ENCODE results near the gene PPIP5K1.
"Not testable (repeated sequence)": the region's sequence is repeated elsewhere in the genome, so short reads cannot be mapped to it uniquely, and the experiment has no call there.

PPIP5K1 gene

GRCh38 chr15:43589778-43590466 lies at the start of gene PPIP5K1:
TSS of gene PPIP5K1 (minus strand) at chr15:43590208. CDS start at chr15:43584504, 5,704 bp downstream.
- not testable (repeated sequence) for DNase-seq

- not testable (repeated sequence) for DNase-seq
These were observed 48.6 kb upstream of the PPIP5K1 start for GRCh38 chr15:43638464-43639204.

- not testable (repeated sequence) for DNase-seq
These were observed 36.9 kb upstream of the PPIP5K1 start for GRCh38 chr15:43626937-43627336.

- no peak for DNase-seq
These were observed 35.1 kb upstream of the PPIP5K1 start for GRCh38 chr15:43625106-43625505.

- not testable (repeated sequence) for DNase-seq
These were observed 32.2 kb upstream of the PPIP5K1 start for GRCh38 chr15:43622068-43622799.

GRCh38 chr15:43618700-43619099 lies 28.7 kb upstream of the PPIP5K1 start, which contains the start of gene STRC:
TSS of gene STRC (minus strand) at chr15:43618800. CDS start at chr15:43618722, 78 bp downstream.
- not testable (repeated sequence) for DNase-seq

- not testable (repeated sequence) for DNase-seq
These were observed 27.7 kb upstream of the PPIP5K1 start for GRCh38 chr15:43617750-43618149.

GRCh38 chr15:43602233-43602632 lies 12.2 kb upstream of the PPIP5K1 start:
- DNase-seq = not testable (repeated sequence)

- DNase-seq = not testable (repeated sequence)
These were observed 10.2 kb upstream of the PPIP5K1 start for GRCh38 chr15:43600200-43600599.

- not testable (repeated sequence) for DNase-seq
These were observed 9.1 kb upstream of the PPIP5K1 start for GRCh38 chr15:43599131-43599530.

- not testable (repeated sequence) for DNase-seq
These were observed 3.6 kb upstream of the PPIP5K1 start, which contains the start of gene CKMT1B for GRCh38 chr15:43593328-43594190. TSS of gene CKMT1B (plus strand) at chr15:43594027. CDS start at chr15:43594219, 192 bp downstream.

GRCh38 chr15:43592841-43593240 lies 2.8 kb upstream of the PPIP5K1 start:
- DNase-seq = not testable (repeated sequence)

- DNase-seq = not testable (repeated sequence)
These were observed 15.4 kb downstream of the PPIP5K1 start for GRCh38 chr15:43574607-43575006.

- DNase-seq = not testable (repeated sequence)
These were observed 23.4 kb downstream of the PPIP5K1 start for GRCh38 chr15:43566615-43567014.

GRCh38 chr15:43563793-43564192 lies 26.2 kb downstream of the PPIP5K1 start:
- DNase-seq = not testable (repeated sequence)

GRCh38 chr15:43562753-43563152 lies 27.3 kb downstream of the PPIP5K1 start:
- DNase-seq = not testable (repeated sequence)

GRCh38 chr15:43552986-43553385 lies 37.0 kb downstream of the PPIP5K1 start:
- DNase-seq = no peak

GRCh38 chr15:43552256-43552655 lies 37.8 kb downstream of the PPIP5K1 start:
- DNase-seq = no peak

- no peak for DNase-seq
These were observed 39.3 kb downstream of the PPIP5K1 start for GRCh38 chr15:43550527-43551363.

GRCh38 chr15:43547539-43547938 lies 42.5 kb downstream of the PPIP5K1 start:
- DNase-seq = no peak

- DNase-seq = no peak
These were observed 44.6 kb downstream of the PPIP5K1 start for GRCh38 chr15:43545426-43545825.
